ENCODE measurements around the gene PITRM1.

Gene PITRM1

GRCh38 chr10:3100093-3100792 is 72.3 kb downstream of the PITRM1 start:
- no peak for DNase-seq

DNA sequence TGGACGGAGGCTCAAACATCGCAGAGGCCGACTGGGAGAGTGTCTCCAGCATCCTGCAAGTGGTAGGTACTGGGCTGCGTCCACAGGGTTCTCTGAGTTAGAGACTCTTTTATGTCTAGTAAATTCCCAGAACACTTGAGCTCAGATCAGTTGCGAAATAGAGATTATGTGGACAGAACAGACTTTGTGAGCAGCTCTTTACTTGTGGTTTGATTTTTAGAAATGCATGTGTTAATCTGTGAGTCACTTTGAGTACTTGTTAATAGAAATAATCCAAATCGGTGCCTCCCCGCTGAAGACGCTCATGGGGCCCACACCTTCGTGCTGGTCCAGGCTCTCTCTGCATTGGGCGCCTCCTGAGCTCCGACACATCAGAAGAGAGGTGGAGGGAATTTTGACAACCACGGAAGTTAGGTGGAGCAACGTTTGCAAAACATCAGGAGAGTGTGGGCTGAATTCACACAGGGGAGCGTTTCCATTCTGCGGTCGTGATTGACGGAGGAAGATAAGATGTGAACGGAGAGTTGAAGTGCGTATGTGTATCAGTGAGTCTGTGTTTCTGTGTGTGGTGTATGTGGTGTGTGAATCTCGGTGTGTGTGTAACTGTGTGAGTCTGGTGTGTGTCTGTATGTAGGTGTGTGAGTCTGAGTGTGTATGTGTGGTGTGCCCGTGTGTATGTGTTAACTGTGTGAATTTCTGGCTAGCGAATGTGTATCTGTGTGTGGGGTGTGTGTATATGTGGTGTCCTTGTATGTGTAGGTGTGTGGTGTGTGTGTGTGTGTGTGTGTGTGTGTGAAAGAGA is 73.1 kb downstream of the PITRM1 start:
- no peak for DNase-seq

DNA sequence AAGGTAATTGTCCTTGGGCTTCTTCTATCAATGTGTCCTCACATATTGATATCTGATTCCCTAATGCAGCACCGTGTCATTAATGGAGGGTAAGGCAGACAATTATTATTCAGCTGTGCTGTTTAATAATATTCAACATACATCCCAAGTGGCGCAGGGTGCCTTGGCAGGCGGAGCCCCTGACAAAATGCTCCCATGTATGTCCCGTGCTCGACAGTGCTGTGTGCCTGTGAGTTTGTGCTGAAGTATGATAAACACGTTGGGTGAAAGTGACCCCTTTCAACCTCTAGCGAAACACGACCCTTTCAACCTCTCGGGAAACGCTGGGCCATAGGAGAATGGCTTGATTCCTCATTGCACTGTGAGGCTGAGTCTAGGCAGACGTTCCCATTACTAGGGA is 73.9 kb downstream of the PITRM1 start:
- no peak for DNase-seq

DNA sequence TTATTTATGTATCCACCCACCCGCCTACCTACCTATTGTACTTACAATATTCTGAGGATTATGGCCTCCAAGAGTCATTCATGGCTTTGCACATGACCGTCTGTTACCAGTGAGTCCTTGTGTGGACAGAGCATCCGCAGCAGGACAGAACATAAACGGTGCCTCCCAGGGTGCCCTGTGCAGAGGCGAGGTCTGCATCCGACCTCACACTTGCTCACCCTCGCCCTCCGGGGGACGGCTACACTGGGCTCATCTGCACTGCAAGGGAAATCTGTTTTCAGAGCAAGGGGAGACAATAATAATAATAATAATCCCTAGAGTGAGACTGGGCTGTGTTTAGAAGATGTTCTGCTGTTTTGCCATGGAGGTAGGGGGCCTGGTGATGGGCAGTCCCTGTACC is 75.4 kb downstream of the PITRM1 start:
- DNase-seq = no peak

GRCh38 chr10:3096149-3096548 is 76.4 kb downstream of the PITRM1 start:
- no peak for DNase-seq

GRCh38 chr10:3095373-3096139 is 77.0 kb downstream of the PITRM1 start:
- peak; percentile 51 for DNase-seq

DNA sequence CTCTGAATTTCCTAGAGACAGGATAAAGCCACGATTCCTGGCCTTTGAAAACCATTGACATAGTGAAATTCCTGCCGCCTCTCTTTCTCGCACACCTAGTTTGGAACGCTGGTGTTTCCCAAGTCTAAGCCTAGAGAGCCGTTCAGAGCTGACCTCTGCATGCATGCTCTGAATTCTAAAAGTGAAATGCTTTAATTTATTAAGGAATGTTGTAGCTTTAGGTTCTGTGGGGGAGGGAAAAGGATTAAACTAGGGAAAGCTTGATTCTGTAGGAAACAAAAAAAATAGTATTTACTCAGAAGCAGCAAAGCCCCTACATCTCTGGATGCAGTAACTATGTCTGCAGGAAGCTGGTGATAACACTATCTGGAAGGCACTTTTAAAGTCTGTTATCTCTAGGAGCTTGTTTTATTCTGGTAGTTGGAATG is 78.0 kb downstream of the PITRM1 start:
- DNase-seq = no peak

- no peak for DNase-seq
These were observed 78.6 kb downstream of the PITRM1 start for GRCh38 chr10:3093996-3094395.

DNA sequence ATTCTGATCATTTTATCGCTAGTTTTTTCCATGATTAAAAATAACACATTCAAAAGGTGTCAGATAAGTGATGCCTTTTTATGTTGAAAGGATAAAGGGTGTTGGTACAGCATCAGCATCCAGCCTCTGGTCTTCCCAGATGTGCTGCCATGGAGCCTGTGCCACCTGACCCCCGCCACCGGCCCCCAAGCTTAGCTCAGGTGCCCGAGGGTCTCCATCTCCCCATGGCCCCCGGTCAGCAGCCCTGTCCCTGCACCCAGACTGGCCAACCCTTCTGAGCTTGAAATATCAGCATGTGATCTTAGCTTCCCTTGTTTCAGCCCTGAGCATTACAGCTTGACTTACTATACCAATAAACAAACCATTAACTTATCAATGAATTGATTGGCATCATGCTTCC is 80.7 kb downstream of the PITRM1 start:
- DNase-seq = no peak

- peak; percentile 21 for DNase-seq
These were observed 81.4 kb downstream of the PITRM1 start for GRCh38 chr10:3090914-3091787.

- no peak for DNase-seq
These were observed 82.2 kb downstream of the PITRM1 start for GRCh38 chr10:3090388-3090787.
